GM23338 (cell line): Measurements from ENCODE around the gene COL25A1. TPM values are rescaled to one million over a fixed set of nuclear protein-coding genes. Genes with fewer than 3 reads are reported as not detected.

Experiments
- ATAC-seq: fragments of 200-7000 bp; cut with Tn5 transposase; 3 replicates; pipeline ENCODE4 v1.9.1; 2020
- DNase-seq: peaks from one replicate; pipeline ENCODE4 v3.0.0-alpha.2; 2015; ENCODE audit warnings: low spot score
- H2AFZ ChIP-seq: fragments of 200-600 bp; sonication (generic); 2 replicates; pipeline ENCODE4 v1.8.0; 2016; ENCODE audit warnings: antibody characterized with exemption, mild to moderate bottlenecking, moderate library complexity
- H3F3A ChIP-seq: fragments of 200-600 bp; sonication (generic); replicated peaks from 2 replicates; pipeline ENCODE4 v1.8.0; 2017; ENCODE audit warnings: antibody characterized with exemption, mixed run types, low read depth
- H3K27ac ChIP-seq: fragments of 200-600 bp; sonication (generic); 2 replicates; pipeline ENCODE4 v1.6.1; 2016; ENCODE audit warnings: low read depth
- H3K27me3 ChIP-seq: fragments of 200-600 bp; sonication (generic); 2 replicates; pipeline ENCODE4 v1.8.0; 2016; ENCODE audit warnings: mild to moderate bottlenecking, mixed run types, moderate library complexity; ENCODE audit not compliant: insufficient read depth
- H3K36me3 ChIP-seq: fragments of 200-600 bp; sonication (generic); 2 replicates; pipeline ENCODE4 v1.8.0; 2016; ENCODE audit warnings: mild to moderate bottlenecking; ENCODE audit not compliant: insufficient read depth
- H3K4me1 ChIP-seq: fragments of 200-600 bp; sonication (generic); 2 replicates; pipeline ENCODE4 v1.8.0; 2016; ENCODE audit warnings: mild to moderate bottlenecking, moderate library complexity; ENCODE audit not compliant: insufficient read depth
- H3K4me2 ChIP-seq: fragments of 200-600 bp; sonication (generic); 2 replicates; pipeline ENCODE4 v1.7.1; 2017; ENCODE audit warnings: mixed run types
- H3K4me3 ChIP-seq: fragments of 200-600 bp; sonication (generic); 2 replicates; pipeline ENCODE4 v1.6.1; 2016; ENCODE audit warnings: mixed run types
- H3K79me2 ChIP-seq: fragments of 200-600 bp; sonication (generic); replicated peaks from 2 replicates; pipeline ENCODE4 v1.8.0; 2017; ENCODE audit warnings: mild to moderate bottlenecking; ENCODE audit not compliant: insufficient read depth
- H3K9me2 ChIP-seq: fragments of 200-600 bp; sonication (generic); 2 replicates; pipeline ENCODE4 v1.8.0; 2017; ENCODE audit not compliant: insufficient read depth
- H4K20me1 ChIP-seq: fragments of 200-600 bp; sonication (generic); replicated peaks from 2 replicates; pipeline ENCODE4 v1.8.0; 2017; ENCODE audit warnings: mild to moderate bottlenecking; ENCODE audit not compliant: insufficient read depth
- H3K27ac Mint-ChIP-seq: 2 replicates; pipeline ENCODE4 v1.8.0; 2020; ENCODE audit warnings: inconsistent platforms, mild to moderate bottlenecking, moderate library complexity, mixed read lengths
- H3K27me3 Mint-ChIP-seq: 3 replicates; pipeline ENCODE4 v1.8.0; 2022; ENCODE audit warnings: low read depth, mild to moderate bottlenecking, moderate library complexity, mixed read lengths, inconsistent platforms; ENCODE audit not compliant: insufficient read depth, poor library complexity
- H3K36me3 Mint-ChIP-seq: 3 replicates; pipeline ENCODE4 v1.8.0; 2021; ENCODE audit warnings: low read depth, mild to moderate bottlenecking, inconsistent platforms, moderate library complexity, mixed read lengths
- H3K4me1 Mint-ChIP-seq: 3 replicates; pipeline ENCODE4 v1.8.0; 2020; ENCODE audit warnings: mild to moderate bottlenecking, inconsistent platforms, mixed read lengths
- H3K4me3 Mint-ChIP-seq: 3 replicates; pipeline ENCODE4 v1.8.0; 2021; ENCODE audit warnings: moderate library complexity, mild to moderate bottlenecking, inconsistent platforms, mixed read lengths
- H3K9me3 Mint-ChIP-seq: 3 replicates; pipeline ENCODE4 v1.8.0; 2020; ENCODE audit warnings: moderate library complexity, mild to moderate bottlenecking, inconsistent platforms, mixed read lengths
- CREB1 ChIP-seq: fragments of 250-450 bp; sonication (Bioruptor Pico); IDR thresholded peaks from 2 replicates; pipeline ENCODE4 v1.5.0; 2020; ENCODE audit warnings: low read depth, mild to moderate bottlenecking, moderate library complexity
- ETS1 ChIP-seq: IDR thresholded peaks from 2 replicates; pipeline ENCODE4 v1.6.1; 2016; ENCODE audit warnings: antibody characterized with exemption
- EZH2 ChIP-seq: fragments of 200-600 bp; sonication (generic); IDR thresholded peaks from one replicate; pipeline ENCODE4 v1.8.0; 2017; ENCODE audit warnings: antibody characterized with exemption, mild to moderate bottlenecking, low read depth; ENCODE audit not compliant: unreplicated experiment
- JUNB ChIP-seq: IDR thresholded peaks from one replicate; pipeline ENCODE4 v1.6.1; 2016; ENCODE audit warnings: antibody characterized with exemption; ENCODE audit not compliant: unreplicated experiment
- NANOG ChIP-seq: IDR thresholded peaks from 2 replicates; pipeline ENCODE4 v1.6.1; 2016; ENCODE audit warnings: antibody characterized with exemption, borderline replicate concordance
- POLR2AphosphoS5 ChIP-seq: IDR thresholded peaks from 2 replicates; pipeline ENCODE4 v1.6.1; 2016; ENCODE audit warnings: antibody characterized with exemption, low read depth
- STAT1 ChIP-seq: IDR thresholded peaks from one replicate; pipeline ENCODE4 v1.6.1; 2016; ENCODE audit warnings: antibody characterized with exemption; ENCODE audit not compliant: unreplicated experiment
- ZNF114 ChIP-seq: fragments of 250-450 bp; sonication (Bioruptor Pico); IDR thresholded peaks from 2 replicates; pipeline ENCODE4 v1.5.0; 2020; ENCODE audit warnings: mild to moderate bottlenecking, moderate library complexity
- ZNF331 ChIP-seq: fragments of 250-450 bp; sonication (Bioruptor Pico); IDR thresholded peaks from 2 replicates; pipeline ENCODE4 v1.5.0; 2020; ENCODE audit warnings: low read depth, mild to moderate bottlenecking, moderate library complexity
- ZNF462 ChIP-seq: fragments of 250-450 bp; sonication (Bioruptor Pico); IDR thresholded peaks from 2 replicates; pipeline ENCODE4 v1.5.0; 2020; ENCODE audit warnings: mild to moderate bottlenecking, moderate library complexity
- polyA plus RNA-seq: library from polyadenylated mRNA; unstranded; fragments of >200 nt; fragmentation: Nextera tagmentation; extraction: Ambion mirVana; gene quantifications from 2 replicates; pipeline ENCODE4 v1.2.1, GENCODE V29; 2016
- total RNA-seq: library from RNA; depleted of rRNA; stranded (reverse); fragments of >200 nt; shearing (Covaris generic); gene quantifications from 2 replicates; pipeline ENCODE4 v1.2.3, GENCODE V29; 2014

COL25A1 gene
- total and polyA plus RNA-seq, 2 experiments from 2014 or later: 3.9 to 5.6 TPM

GRCh38 chr4:108820492-108821350 lies 481.7 kb downstream of the COL25A1 start:
- Histone ChIP-seq H2AFZ (no peak overlapping the region), H4K20me1 (no peaks in the 10 kb centered on the region), H3K79me2 (no peaks in the 10 kb centered on the region), H3K4me2 (no peak overlapping the region), H3K4me1 (no peaks in the 10 kb centered on the region), H3K27ac (no peak overlapping the region), H3K27me3 (no peaks in the 10 kb centered on the region), H3K4me3 (no peak overlapping the region), H3F3A (no peaks in the 10 kb centered on the region), H3K9me2 (no peaks in the 10 kb centered on the region), H3K36me3 (no peaks in the 10 kb centered on the region)
- Mint-ChIP-seq H3K9me3 (no peaks in the 10 kb centered on the region), H3K36me3 (no peaks in the 10 kb centered on the region), H3K4me1 (peaks cover 5% of the 10 kb centered on the region; the same call in 2 of the 3 replicates), H3K27me3 (no peaks in the 10 kb centered on the region), H3K4me3 (no peak overlapping the region), H3K27ac (no peak overlapping the region)
- DNase-seq (no peak), ATAC-seq (no peak)
- no peak for TF ChIP-seq ZNF114 (CRISPR knock-in tag)
- no peak for TF ChIP-seq EZH2

GRCh38 chr4:108814326-108814725 lies 488.1 kb downstream of the COL25A1 start:
- Histone ChIP-seq H3K4me3 (no peak overlapping the region), H3K9me2 (no peaks in the 10 kb centered on the region), H3K4me1 (no peaks in the 10 kb centered on the region), H3F3A (no peaks in the 10 kb centered on the region), H3K4me2 (no peak overlapping the region), H3K27me3 (no peaks in the 10 kb centered on the region), H4K20me1 (no peaks in the 10 kb centered on the region), H2AFZ (no peak overlapping the region), H3K36me3 (no peaks in the 10 kb centered on the region), H3K79me2 (no peaks in the 10 kb centered on the region), H3K27ac (no peak overlapping the region)
- peaks cover 1% of the 10 kb centered on the region for H3K27me3 Mint-ChIP-seq
- H3K9me3 Mint-ChIP-seq: no peaks in the 10 kb centered on the region
- no peaks in the 10 kb centered on the region for H3K36me3 Mint-ChIP-seq
- H3K4me3 Mint-ChIP-seq: no peak overlapping the region
- DNase-seq (no peak), ATAC-seq (peak; percentile 32; the same call in 2 of the 3 replicates)
- H3K4me1 Mint-ChIP-seq: peaks cover 8% of the 10 kb centered on the region; the same call in 2 of the 3 replicates
- H3K27ac Mint-ChIP-seq: no peak overlapping the region; the same call in 1 of the 2 replicates
- TF ChIP-seq ZNF114 (CRISPR knock-in tag) (no peak), CREB1 (no peak), JUNB (no peak), STAT1 (no peak), NANOG (no peak), POLR2AphosphoS5 (no peak), EZH2 (no peak), ZNF331 (CRISPR knock-in tag) (no peak), ZNF462 (CRISPR knock-in tag) (no peak), ETS1 (no peak)
